Bone marrow (tissue), 2 donors: ENCODE data around the gene CEBPZ.

Experiments
- DNase-seq, 2 donors: peaks; one replicate each; lab custom pipeline; 2025; lab: John Stamatoyannopoulos, UW

The CEBPZ gene

DNA sequence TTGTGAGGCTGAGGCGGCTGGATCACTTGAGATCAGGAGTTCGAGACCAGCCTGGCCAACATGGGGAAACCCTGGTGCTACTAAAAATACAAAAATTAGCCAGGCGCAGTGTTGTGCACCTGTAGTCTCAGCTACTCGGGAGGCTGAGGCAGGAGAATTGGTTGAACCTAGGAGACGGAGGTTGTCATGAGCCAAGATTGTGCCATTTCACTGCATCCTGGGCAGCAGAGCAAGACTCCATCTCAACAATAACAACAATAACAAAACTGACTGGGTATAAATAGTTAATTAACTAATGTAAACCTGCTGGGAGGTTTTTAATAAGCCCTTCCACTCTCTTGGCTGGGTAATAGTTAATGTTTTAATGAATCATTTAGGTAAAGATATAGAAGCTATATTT lies 50.8 kb downstream of the CEBPZ start:
- no peak for DNase-seq

DNA sequence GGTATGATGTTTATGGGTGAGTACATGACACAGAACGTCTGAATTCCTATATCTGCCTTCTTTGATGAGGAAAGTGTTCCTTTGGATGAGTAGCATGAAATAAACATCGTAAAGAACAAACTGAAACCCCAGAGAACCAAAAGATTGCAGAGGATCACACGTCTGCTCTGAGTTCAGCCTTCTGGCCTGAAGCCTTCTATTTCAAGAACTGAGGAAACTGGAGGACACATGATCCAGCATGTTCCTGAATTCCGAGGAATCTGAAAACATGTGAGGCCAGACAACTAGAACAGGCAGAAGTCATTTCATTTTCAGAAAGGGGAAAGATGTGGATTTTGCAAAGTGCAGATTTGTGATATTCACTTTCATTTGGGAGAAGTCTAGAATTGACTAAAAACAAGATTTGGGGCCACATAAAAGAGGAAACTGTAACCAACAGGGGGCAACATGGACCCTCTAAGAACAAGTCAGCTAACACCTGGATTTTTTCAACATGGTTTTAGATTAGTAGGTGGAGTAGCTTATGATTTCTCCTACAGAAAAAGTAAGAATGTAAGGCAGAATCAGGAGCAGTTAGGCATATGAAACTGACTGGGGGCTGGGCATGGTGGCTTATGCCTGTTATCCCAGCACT lies 51.3 kb downstream of the CEBPZ start:
- DNase-seq = no peak

- DNase-seq = no peak
Measured at GRCh38 chr2:37173741-37174140, 57.7 kb downstream of the CEBPZ start.

DNA sequence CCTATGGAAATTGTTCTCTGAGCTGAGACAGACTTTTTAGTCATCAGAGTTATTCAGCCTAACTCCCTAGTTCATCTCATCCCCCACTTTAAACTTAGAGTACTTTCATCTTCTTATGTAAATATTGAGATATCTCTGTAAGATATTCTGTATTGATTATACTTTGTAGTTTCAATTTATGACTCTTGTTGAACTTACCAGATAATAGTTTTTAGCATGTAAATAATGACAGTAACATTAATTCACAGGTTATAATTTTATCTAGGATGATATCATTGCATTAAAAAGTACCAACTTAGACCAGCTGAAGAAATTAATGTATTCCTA lies 59.8 kb downstream of the CEBPZ start:
- no peak for DNase-seq

- DNase-seq = peak in 1 of 2 donors; percentile 44
Measured at GRCh38 chr2:37168217-37168981, 63.0 kb downstream of the CEBPZ start.

GRCh38 chr2:37167636-37168180 lies 63.7 kb downstream of the CEBPZ start:
- DNase-seq = no peak

GRCh38 chr2:37164757-37165156 lies 66.6 kb downstream of the CEBPZ start:
- no peak for DNase-seq

- DNase-seq = peak; percentile 68 to 89
Measured at GRCh38 chr2:37156857-37157714, 74.3 kb downstream of the CEBPZ start, which contains the start of gene EIF2AK2. Gene EIF2AK2 (minus strand): TSS chr2:37156980. CDS start chr2:37147806, 9,174 bp downstream.

DNA sequence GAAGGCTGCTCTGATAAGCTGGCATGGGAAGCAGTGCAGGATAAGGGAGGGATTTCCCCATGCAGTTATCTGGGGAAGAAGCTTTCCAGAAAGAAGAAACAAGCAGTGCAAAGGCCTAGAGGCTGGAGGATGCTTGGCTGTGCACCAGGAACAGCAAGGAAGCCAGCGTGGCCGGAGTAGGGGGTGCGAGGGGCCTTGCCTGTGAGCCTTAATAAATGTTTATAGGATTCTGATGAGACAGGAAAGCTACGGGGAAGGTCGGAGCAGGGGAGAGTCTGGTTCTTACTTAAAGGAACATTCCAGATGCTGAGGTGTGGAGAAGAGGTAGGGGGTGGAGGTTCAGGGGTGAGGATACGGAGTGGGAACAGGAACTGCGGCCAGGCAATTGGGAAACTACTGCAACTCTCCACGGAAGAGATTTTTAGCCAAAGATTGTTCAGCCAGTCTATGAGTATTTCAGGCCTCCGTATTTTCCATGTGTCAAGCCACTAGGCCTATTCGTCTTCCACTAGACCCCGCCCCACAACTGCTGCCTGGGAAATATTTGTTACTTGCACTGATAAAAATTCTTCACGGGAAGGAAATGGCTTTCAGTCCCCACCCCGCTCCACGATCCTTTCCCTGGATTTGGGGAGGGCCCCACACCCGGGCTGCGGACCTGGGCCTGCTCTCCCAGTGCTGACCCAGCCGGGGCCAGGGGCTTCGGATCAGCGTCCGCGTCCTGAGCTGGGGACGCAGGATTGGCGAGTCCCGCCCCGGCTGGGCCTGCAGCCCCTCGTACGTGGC lies 75.1 kb downstream of the CEBPZ start:
- DNase-seq = peak; percentile 9 to 68

- peak in 1 of 2 donors; percentile 3 for DNase-seq
Measured at GRCh38 chr2:37154785-37155184, 76.6 kb downstream of the CEBPZ start.

- DNase-seq = no peak
Measured at GRCh38 chr2:37153224-37153623, 78.2 kb downstream of the CEBPZ start.
